Measurements from ENCODE around the gene ACOXL. TPM values are rescaled to one million over a fixed set of nuclear protein-coding genes. Genes with fewer than 3 reads are reported as not detected.

Gene ACOXL
- total and polyA plus RNA-seq, 9 of the 15 experiments (the other 6 are each of a cell fraction or from before 2014, with no cell fraction given) = 0.31 to 0.56 TPM; not detected in 7

DNA sequence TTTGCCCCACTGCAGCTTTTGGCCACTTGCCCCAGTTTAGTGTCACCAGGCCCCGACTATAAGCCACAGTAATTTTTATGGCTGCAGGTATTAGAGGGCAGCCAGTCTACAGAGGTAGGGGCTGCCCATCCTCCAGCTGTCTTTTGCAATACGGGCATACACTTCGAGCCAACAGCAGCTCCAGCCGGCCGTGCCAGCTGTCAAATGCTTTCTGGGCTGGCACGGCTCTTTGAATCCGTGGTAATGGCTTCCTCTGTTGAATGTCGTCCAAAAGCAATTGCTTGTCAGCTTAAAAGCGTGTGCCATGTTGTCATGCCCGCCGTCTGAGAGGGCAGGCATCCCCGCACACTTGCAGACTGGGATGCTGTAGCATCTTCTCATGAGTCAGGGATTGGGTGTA, 429.6 kb downstream of the ACOXL start:
- in situ Hi-C loops (cut with MboI) (no loop called here), intact Hi-C loops (cut with micrococcal nuclease) (no loop called here)
- DNase-seq (ENCODE audit: extremely low read depth in 1 of 4, low spot score in 3 of 4) (no peak), ATAC-seq (no peak), FAIRE-seq (no peak)
- Histone ChIP-seq H4K20me1 (replicated peaks; ENCODE audit: control insufficient read depth, insufficient read depth, low read length) (peaks cover 38% of the 10 kb centered on the region), H3K4me1 (replicated peaks in 1 of 2; ENCODE audit: control insufficient read depth in 2 of 2, insufficient read depth in 2 of 2, low read length in 2 of 2) (no peaks in the 10 kb centered on the region), H2AFZ (ENCODE audit: low read depth, low read length) (no peak overlapping the region), H3K27me3 (ENCODE audit: control insufficient read depth in 2 of 2, insufficient read depth in 2 of 2, low read length in 2 of 2) (no peaks in the 10 kb centered on the region), H3K79me2 (ENCODE audit: control insufficient read depth, insufficient read depth, low read length) (no peaks in the 10 kb centered on the region), H3K36me3 (ENCODE audit: control insufficient read depth, insufficient read depth, low read length) (peaks cover 69% of the 10 kb centered on the region), H3K27ac (ENCODE audit: extremely low read depth, low read depth, low read length) (no peak overlapping the region), H3K4me3 (no peak overlapping the region), H3K9ac (ENCODE audit: insufficient read depth in 1 of 2, low read depth in 2 of 2, low read length in 2 of 2) (no peak overlapping the region), H3K9me3 (replicated peaks; ENCODE audit: control insufficient read depth, insufficient read depth, low read depth, low read length) (no peaks in the 10 kb centered on the region), H3K9me1 (ENCODE audit: control insufficient read depth, insufficient read depth, low read length) (no peaks in the 10 kb centered on the region), H3K4me2 (ENCODE audit: insufficient read depth, low read length) (no peak overlapping the region)
- WGBS (ENCODE audit: insufficient coverage, low coverage, missing lambda C conversion rate) = 97% methylated on average over 10 of the region's 12 CpGs
- ChIA-PET POLR2A (interaction anchor here (0.6 to 1.6 kb wide), 3 partner anchors 16 to 41 kb away, joined by 3 read pairs; partner anchors contain the start of gene BCL2L11), CTCF (ENCODE audit: low intra/inter-chr PET ratio) (no interaction called here)
- no TSS peak for BruUV-seq (replicated peaks)
- TF ChIP-seq USF1 (CRISPR knock-in tag; IDR thresholded peaks at IDR 0.05) = no peak
- no peak for TF ChIP-seq FOS (IDR thresholded peaks at IDR 0.05; ENCODE audit: extremely low read depth, insufficient read length)
- TF ChIP-seq SRSF1 (IDR thresholded peaks at IDR 0.05; ENCODE audit: low read depth, low read length) = no peak
- TF ChIP-seq KLF16 (IDR thresholded peaks at IDR 0.05) = no peak
- TF ChIP-seq ZNF316 (IDR thresholded peaks at IDR 0.05) = no peak
- TF ChIP-seq, protein P1, sequence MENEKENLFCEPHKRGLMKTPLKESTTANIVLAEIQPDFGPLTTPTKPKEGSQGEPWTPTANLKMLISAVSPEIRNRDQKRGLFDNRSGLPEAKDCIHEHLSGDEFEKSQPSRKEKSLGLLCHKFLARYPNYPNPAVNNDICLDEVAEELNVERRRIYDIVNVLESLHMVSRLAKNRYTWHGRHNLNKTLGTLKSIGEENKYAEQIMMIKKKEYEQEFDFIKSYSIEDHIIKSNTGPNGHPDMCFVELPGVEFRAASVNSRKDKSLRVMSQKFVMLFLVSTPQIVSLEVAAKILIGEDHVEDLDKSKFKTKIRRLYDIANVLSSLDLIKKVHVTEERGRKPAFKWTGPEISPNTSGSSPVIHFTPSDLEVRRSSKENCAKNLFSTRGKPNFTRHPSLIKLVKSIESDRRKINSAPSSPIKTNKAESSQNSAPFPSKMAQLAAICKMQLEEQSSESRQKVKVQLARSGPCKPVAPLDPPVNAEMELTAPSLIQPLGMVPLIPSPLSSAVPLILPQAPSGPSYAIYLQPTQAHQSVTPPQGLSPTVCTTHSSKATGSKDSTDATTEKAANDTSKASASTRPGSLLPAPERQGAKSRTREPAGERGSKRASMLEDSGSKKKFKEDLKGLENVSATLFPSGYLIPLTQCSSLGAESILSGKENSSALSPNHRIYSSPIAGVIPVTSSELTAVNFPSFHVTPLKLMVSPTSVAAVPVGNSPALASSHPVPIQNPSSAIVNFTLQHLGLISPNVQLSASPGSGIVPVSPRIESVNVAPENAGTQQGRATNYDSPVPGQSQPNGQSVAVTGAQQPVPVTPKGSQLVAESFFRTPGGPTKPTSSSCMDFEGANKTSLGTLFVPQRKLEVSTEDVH (IDR thresholded peaks at IDR 0.05; ENCODE audit: low read depth, partially characterized antibody) = no peak

Data from K562 (cell line).